Uterus (tissue), 4 donors: ENCODE data around the gene ARSI. TPM values are rescaled to one million over a fixed set of nuclear protein-coding genes. Genes with fewer than 3 reads are reported as not detected.

Experiments
- DNase-seq, 2 donors: peaks; one replicate each; pipeline ENCODE4 v3.0.0-alpha.2; 2019 to 2020
- H3K27ac ChIP-seq, 2 donors: fragments of 200-600 bp; sonication (generic); 1 replicate in 1 of 2; 2 replicates in 1 of 2; pipeline ENCODE4 v1.5.1; 2016 to 2018
- H3K27me3 ChIP-seq, 2 donors: fragments of 200-600 bp; sonication (generic); one replicate each; pipeline ENCODE4 v1.5.1; 2018 to 2019; ENCODE audit warnings: control low read depth in 1 of 2
- H3K36me3 ChIP-seq, 2 donors: fragments of 200-600 bp; sonication (generic); one replicate each; pipeline ENCODE4 v1.5.1; 2019; ENCODE audit warnings: control low read depth in 1 of 2
- H3K4me1 ChIP-seq, 2 donors: fragments of 200-600 bp; sonication (generic); one replicate each; pipeline ENCODE4 v1.5.1; 2018 to 2019; ENCODE audit warnings: control low read depth in 1 of 2
- H3K4me3 ChIP-seq, 2 donors: fragments of 200-600 bp; sonication (generic); 1 replicate in 1 of 2; 2 replicates in 1 of 2; pipeline ENCODE4 v1.5.1; 2018 to 2019; ENCODE audit warnings: mild to moderate bottlenecking in 1 of 2
- H3K9me3 ChIP-seq, 2 donors: fragments of 200-600 bp; sonication (generic); one replicate each; pipeline ENCODE4 v1.5.1; 2019; ENCODE audit warnings: control low read depth in 1 of 2
- CTCF ChIP-seq, 4 experiments: fragments of 200-600 bp in 2 of 4; fragments of 450-650 bp in 2 of 4; sonication (generic) in 2 of 4; IDR thresholded peaks; one replicate each; pipeline ENCODE4 v1.5.1; 2016 to 2019; ENCODE audit warnings: antibody characterized with exemption in 4 of 4, mild to moderate bottlenecking in 2 of 4, moderate library complexity in 1 of 4
- POLR2A ChIP-seq, 2 donors: fragments of 450-650 bp; IDR thresholded peaks; one replicate each; pipeline ENCODE4 v1.6.1; 2016; ENCODE audit warnings: antibody characterized with exemption in 2 of 2, mild to moderate bottlenecking in 1 of 2, moderate library complexity in 1 of 2
- intact Hi-C: fragments of 100-400 bp; cut with DNase I; formaldehyde crosslinking; loops from one replicate; pipeline ENCODE4 v1.15.1; 2023; ENCODE audit warnings: low total_unique reads
- total RNA-seq, 4 donors: library from RNA; depleted of rRNA in 3 of 4; stranded (reverse); fragments of >200 nt in 3 of 4; gene quantifications; one replicate each; pipeline versions ENCODE4 v1.1.0 to v1.2.4, GENCODE V29; 2014 to 2023
- donor health status: DM: yes; HTN: yes; CAD: no.

ARSI gene
- total RNA-seq, 4 donors from 2014 or later = 4.3 to 15.1 (median 5.7) TPM

- intact Hi-C loops = no loop called here
- Histone ChIP-seq H3K4me1 (no peaks in the 10 kb centered on the region), H3K27ac (no peak overlapping the region), H3K36me3 (no peaks in the 10 kb centered on the region), H3K4me3 (no peak overlapping the region), H3K9me3 (no peaks in the 10 kb centered on the region), H3K27me3 (no peaks in the 10 kb centered on the region)
- no peak for TF ChIP-seq CTCF (IDR thresholded peaks at IDR 0.05)
- TF ChIP-seq POLR2A (IDR thresholded peaks at IDR 0.05) = no peak
- DNase-seq = no peak
Measured at GRCh38 chr5:150262502-150262901, 40.2 kb downstream of the ARSI start.

GRCh38 chr5:150261231-150261630, 41.5 kb downstream of the ARSI start:
- Histone ChIP-seq H3K27me3 (no peaks in the 10 kb centered on the region), H3K9me3 (no peaks in the 10 kb centered on the region), H3K36me3 (no peaks in the 10 kb centered on the region), H3K4me3 (no peak overlapping the region), H3K4me1 (no peaks in the 10 kb centered on the region), H3K27ac (no peak overlapping the region)
- TF ChIP-seq POLR2A (IDR thresholded peaks at IDR 0.05) = no peak
- no peak for TF ChIP-seq CTCF (IDR thresholded peaks at IDR 0.05)
- no peak for DNase-seq
- intact Hi-C loops = no loop called here

- Histone ChIP-seq H3K27ac (no peak overlapping the region), H3K27me3 (no peaks in the 10 kb centered on the region), H3K36me3 (no peaks in the 10 kb centered on the region), H3K9me3 (no peaks in the 10 kb centered on the region), H3K4me1 (no peaks in the 10 kb centered on the region), H3K4me3 (no peak overlapping the region)
- TF ChIP-seq CTCF (IDR thresholded peaks at IDR 0.05) = no peak
- no peak for TF ChIP-seq POLR2A (IDR thresholded peaks at IDR 0.05)
- no peak for DNase-seq
- intact Hi-C loops = no loop called here
Measured at GRCh38 chr5:150258130-150258529, 44.6 kb downstream of the ARSI start.

- Histone ChIP-seq H3K36me3 (no peaks in the 10 kb centered on the region), H3K4me1 (no peaks in the 10 kb centered on the region), H3K9me3 (no peaks in the 10 kb centered on the region), H3K27me3 (no peaks in the 10 kb centered on the region), H3K4me3 (no peak overlapping the region), H3K27ac (no peak overlapping the region)
- TF ChIP-seq POLR2A (IDR thresholded peaks at IDR 0.05) = no peak
- TF ChIP-seq CTCF (IDR thresholded peaks at IDR 0.05) = no peak
- no peak for DNase-seq
- intact Hi-C loops = no loop called here
Measured at GRCh38 chr5:150257424-150257823, 45.3 kb downstream of the ARSI start.

- DNase-seq = no peak
- no peaks in the 10 kb centered on the region for H3K36me3 ChIP-seq
- no peak overlapping the region for H3K4me3 ChIP-seq
- H3K4me1 ChIP-seq = no peaks in the 10 kb centered on the region
- H3K27ac ChIP-seq = no peak overlapping the region
- no peaks in the 10 kb centered on the region for H3K9me3 ChIP-seq
- intact Hi-C loops = no loop called here
- H3K27me3 ChIP-seq = no peaks in the 10 kb centered on the region
- TF ChIP-seq POLR2A (IDR thresholded peaks at IDR 0.05) = no peak
- no peak for TF ChIP-seq CTCF (IDR thresholded peaks at IDR 0.05)
Measured at GRCh38 chr5:150256410-150257064, 46.2 kb downstream of the ARSI start.
